M059J (cell line): ENCODE measurements around the gene OXT. TPM values are rescaled to one million over a fixed set of nuclear protein-coding genes. Genes with fewer than 3 reads are reported as not detected.

Experiments used
- DNase-seq: peaks from one replicate; pipeline ENCODE4 v3.0.0-alpha.2; 2012; ENCODE audit warnings: low read depth
- total RNA-seq: library from RNA; depleted of rRNA; stranded (reverse); fragments of >200 nt; shearing (Covaris generic); gene quantifications from 2 replicates; pipeline ENCODE4 v1.2.3, GENCODE V29; 2014

Gene OXT
- total RNA-seq, 1 experiment from 2014 or later = not detected

- no peak for DNase-seq
Measured at GRCh38 chr20:3084283-3084985, 13.0 kb downstream of the OXT start, which contains the start of gene AVP. Gene AVP, minus strand, starts transcription at chr20:3084724. Its CDS starts 50 bp downstream, at chr20:3084674.

DNA sequence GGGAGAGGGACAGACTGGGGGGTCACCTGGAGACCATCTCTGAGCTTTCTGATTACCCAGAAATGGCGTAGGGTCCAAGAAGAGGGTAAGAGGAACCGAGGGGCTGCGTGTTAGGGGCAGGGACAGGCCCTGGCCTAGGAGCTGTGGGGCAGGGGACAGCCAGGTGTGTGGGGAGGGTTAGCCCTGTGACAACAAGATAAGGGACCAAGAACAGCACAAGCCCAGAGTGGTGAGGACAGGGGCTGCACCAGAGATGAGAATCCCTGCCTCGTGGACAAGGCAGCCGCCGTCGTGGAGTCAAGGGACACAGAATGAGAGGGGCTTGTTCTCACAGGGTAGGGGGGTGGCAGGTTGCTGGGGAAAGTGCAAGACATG, 13.6 kb downstream of the OXT start:
- no peak for DNase-seq

DNA sequence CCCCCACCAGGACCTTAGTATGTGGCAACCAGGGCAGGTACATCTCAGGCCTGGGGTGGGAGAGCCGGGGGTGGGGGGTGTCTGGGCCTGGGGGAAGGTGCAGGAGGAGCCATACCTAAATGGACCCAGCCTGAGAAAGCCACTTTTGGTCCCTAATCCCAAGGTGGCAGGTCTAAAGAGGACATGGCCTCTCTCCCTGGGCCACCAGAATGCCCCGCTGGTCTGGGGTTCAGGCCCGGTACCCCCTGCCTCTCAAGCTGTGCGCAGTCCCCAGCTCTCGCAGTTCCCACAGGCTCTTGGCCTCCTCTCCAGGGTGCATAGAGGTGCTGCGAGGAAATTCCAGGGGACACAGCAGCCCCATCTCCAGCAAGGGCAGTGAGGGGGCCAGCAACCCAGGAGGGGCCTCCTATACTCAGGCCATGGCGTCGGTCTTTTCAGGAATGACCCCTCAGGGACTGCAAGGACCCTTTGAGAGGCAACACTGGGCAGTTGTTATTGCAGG, 14.2 kb downstream of the OXT start:
- no peak for DNase-seq

DNA sequence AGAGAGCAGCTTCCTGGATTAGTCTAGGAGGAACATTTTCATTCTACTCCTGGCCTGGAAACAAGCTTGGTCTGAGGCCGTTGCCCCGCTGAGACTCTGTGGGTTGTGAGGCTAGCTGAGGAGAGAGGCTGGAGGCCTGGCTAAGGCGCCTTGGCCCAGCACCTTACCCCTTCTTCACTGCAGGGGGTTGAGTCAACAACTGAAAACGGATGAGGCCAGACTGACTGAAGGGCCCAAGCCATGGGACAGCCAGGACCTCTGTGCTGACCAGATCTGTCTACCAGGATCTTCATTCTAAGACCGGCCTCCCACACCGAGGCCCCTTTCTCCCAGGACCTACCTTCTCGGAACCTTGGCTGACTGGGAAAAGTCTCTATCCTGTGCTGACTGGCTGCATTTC, 16.6 kb downstream of the OXT start:
- DNase-seq = peak; percentile 34

- no peak for DNase-seq
Measured at GRCh38 chr20:3090565-3090964, 19.1 kb downstream of the OXT start.

DNA sequence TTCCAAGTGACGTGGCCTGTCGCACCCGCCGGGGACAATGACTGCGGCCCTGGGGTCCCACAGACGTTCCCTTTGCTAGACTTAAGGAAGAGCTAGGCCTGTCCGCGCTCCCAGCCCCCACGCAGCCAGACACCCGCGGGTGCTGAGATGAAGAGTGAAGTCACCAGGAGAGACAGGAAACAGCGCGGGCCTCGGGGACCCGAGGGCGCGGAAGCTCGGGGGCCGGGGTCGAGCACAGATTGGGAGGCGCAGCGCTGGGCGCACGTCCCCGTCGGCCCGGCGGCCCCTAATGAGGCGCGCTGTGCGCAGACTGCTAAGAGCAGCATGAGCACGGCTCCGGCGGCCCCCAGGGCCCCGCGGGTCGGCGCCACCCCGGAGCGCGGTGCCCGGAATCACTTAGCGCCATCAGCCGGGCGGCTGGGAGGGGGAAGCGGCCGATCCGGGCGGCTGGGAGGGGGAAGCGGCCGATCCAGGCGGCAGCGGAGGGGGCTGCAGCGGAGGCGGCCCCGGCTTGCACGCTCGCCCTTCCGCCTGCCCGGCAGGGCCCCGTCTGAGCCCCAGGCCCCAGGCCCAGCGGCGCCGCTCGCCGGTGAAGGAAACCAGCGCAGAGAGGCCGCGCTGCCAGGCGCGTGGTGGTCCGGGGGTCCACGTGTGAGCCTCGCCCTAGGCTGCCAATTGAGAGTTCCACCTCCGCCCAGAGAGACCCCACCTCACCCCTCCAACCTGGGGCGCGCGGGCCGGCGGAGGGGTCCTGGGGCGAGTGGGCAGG, 21.4 kb downstream of the OXT start:
- DNase-seq = no peak

DNA sequence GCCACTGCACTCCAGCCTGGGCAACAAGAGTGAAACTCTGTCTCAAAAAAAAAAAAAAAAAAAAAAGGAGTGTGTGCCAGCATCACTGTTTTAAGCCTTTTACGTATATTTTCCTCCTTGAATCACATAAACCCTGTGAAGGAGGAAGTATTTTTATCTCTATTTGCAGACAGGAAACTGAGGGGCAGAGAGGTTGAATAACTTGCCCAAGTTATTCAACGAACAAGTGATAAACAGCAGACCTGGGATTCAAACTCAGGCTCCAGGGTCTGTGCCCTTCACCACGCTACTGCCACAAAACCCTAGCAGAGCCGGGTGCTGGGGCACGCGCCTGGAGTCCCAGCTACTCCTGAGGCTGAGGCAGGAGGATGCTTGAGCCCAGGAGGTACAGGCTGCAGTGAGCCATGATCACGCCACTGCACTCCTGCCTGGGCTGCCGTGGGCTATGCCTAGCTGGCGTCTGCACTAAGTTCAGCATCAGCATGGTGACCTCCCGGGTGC, 22.5 kb downstream of the OXT start:
- DNase-seq = no peak

DNA sequence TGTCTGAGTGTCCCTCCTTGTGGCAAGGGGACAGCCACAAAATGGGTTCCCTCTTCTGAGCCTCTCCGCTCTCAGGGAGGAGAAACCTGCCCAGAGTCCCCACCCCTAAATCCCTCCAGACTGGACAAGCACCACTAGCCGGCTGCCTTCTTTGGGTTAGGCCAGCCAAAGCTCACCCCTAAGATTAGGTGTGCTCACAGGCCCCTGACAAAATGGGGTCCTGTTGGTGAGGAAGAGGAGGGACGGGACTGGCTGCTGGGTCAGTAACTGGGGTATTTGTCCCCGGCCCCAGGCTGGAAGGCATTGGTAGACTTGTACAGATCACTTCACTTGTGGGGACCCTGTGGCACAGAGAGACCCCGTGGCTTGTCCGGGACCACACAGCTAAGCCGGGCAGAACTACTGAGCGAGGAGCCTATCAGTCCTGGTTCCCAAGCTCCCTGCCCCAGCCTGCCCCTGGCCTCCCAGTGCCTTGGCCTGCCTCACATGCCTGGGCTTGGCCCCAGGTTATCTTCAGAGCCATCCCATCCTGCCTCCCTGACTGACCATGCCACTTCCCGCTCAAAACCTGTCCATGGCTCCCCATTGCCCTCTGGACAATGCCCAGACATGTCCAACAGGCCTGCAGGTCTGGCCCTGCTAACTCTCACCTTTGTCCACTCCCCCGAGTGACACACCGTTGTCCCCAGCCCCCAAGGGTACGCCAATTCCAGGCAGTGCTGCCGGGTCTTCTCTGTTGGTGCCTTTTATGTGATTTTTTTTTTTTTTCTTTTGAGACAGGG, 23.6 kb downstream of the OXT start:
- DNase-seq = no peak

- no peak for DNase-seq
Measured at GRCh38 chr20:3100480-3100879, 29.1 kb downstream of the OXT start.

- DNase-seq = no peak
Measured at GRCh38 chr20:3101251-3101650, 29.8 kb downstream of the OXT start.

DNA sequence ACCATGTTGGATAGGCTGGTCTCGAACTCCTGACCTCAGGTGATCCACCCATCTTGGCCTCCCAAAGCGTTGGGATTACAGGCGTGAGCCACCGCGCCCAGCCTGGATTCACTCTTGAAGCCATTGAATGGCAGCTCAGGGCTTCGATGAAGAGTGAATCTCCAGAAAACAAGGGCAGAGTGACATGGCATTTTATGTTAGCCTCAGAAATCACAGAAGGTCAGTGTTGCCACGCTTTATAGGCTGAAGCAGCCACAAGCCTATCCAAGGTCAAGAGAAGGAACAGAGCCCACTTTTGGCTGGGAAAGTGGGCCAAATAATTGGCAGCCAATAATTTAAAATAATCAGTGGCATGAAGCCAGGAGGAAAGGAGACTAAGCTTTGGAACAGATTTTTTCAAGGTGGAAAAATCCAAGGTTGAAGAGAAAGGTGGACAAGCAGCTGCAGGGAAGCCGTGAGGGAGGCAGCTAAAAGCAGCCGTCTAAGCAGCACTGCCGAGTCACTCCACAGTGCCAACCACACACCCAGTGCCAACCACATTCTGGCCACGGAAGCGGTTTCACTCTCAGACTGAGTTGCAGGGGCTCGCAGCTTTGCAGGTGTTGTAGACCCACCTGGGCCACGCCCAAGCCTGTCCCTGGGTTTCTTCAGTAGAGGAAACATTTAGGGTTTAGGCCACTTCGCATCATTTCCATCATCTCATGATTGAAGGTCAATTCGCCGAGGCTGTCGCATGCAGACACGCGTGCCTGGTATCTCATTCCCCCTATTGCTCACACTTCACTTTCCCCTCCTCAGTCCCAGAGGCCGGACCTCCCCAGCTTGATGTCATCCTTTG, 30.5 kb downstream of the OXT start:
- DNase-seq = no peak

GRCh38 chr20:3102575-3103368, 31.4 kb downstream of the OXT start:
- DNase-seq = no peak

DNA sequence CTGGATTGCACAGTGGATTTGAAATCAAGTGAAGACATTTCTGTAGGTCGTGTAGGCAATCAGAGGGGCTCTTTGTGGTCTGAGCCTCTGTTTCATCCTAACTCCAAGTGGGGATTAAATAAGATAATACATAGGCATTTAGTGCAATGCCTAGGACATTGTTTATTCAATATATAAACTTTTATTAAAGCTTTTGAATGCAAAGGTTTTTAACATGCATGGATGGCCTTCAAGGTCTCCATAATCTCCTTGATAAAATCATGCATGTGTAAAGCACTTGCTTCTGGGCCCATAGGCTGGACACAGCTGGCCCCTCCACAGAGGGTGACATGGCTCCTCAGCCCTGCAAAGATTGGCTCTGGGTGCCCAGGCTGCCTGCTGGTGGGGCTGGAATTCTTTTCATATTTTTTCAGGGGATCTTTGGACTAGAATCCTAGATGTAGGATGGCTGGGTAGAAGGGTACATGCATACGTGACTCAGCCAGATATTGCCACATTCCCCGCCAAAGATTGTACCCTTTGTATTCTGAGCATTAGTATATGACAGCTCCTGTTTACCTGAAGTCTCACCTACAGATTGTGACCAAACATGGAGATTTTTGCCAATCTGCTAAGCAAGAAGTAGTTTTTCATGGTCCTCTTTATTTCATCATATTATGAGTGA, 32.1 kb downstream of the OXT start:
- DNase-seq = no peak

GRCh38 chr20:3105256-3106137, 34.1 kb downstream of the OXT start:
- no peak for DNase-seq

DNA sequence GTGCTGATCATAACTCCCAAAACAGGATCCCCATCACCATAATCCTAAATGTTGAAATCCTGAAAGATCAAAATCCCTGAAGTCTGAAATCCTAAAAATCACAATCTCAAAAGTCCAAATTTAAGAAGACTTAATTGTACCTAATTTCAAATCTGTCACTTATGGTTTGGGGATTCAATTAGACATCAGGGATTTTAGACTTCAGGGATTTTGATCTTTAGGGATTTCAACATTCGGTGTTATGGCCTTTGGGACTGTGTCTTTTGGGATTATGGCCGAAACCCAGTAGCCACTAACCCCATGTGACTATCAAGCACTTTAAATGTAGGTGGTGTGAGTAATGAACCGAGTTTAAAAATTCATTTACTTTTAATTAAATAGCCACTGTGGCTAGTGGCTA, 34.8 kb downstream of the OXT start:
- no peak for DNase-seq

GRCh38 chr20:3106658-3107463, 35.4 kb downstream of the OXT start:
- DNase-seq = no peak

DNA sequence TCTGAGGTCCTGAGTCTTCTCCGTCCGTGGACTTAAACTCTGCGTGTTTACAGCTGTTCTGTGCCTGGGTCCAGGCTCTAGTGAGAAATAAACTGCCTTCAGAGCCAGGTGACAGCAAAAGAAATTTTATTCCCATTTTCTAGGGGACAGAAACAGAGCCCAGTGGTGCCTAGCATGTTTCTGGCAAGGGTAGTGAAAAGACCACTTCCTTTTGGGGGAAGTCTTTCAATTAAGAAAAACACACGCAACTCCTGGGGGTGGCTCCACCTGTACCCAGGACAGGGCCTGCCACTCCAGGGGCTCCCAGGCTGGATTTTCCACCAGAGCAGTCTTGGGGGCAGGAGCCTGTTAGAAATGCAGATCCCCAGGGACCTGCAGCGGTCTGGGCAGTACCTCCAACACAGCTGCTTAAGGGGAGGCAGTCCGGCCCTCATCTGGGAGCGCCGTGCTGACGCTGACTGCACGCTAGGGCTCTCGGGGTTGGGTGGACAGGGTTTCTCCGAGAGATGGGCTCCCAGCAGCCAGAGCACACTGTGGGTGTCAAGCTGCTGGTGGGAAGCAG, 36.1 kb downstream of the OXT start:
- DNase-seq = no peak
